ENCODE data around the gene ABHD12B. TPM values are rescaled to one million over a fixed set of nuclear protein-coding genes. Genes with fewer than 3 reads are reported as not detected.

Gene ABHD12B
- total and polyA plus RNA-seq, 2 of the 13 experiments (the other 11 are each of a cell fraction or from before 2014, with no cell fraction given) = not detected

- 35% methylated on average over 3 of the region's 3 CpGs for WGBS (ENCODE audit: low lambda C conversion rate)
- H3K9me3 ChIP-seq (ENCODE audit: low read length) = no peaks in the 10 kb centered on the region
- H3K4me2 ChIP-seq (ENCODE audit: low read depth, low read length) = no peak overlapping the region
- in situ Hi-C loops (cut with HindIII; ENCODE audit: extremely low pct_ligation_motif_present, low pct_unique_long_range_greater_than_20kb) = no loop called here
- H3K9ac ChIP-seq (ENCODE audit: insufficient read depth, low read depth, low read length) = no peak overlapping the region
- H2AFZ ChIP-seq (ENCODE audit: low read length) = no peak overlapping the region
- no peaks in the 10 kb centered on the region for H3K27me3 ChIP-seq (ENCODE audit: control insufficient read depth in 1 of 2, insufficient read depth in 2 of 2, low read length in 2 of 2)
- H3K79me2 ChIP-seq (ENCODE audit: insufficient read depth, low read length) = no peaks in the 10 kb centered on the region
- no TSS peak for BruUV-seq (replicated peaks)
- H3K4me3 ChIP-seq (replicated peaks in 1 of 3; ENCODE audit: insufficient read depth in 1 of 3, low read depth in 2 of 3, low read length in 3 of 3) = no peak overlapping the region
- CTCF ChIA-PET (ENCODE audit: low intra/inter-chr PET ratio, low total read pairs) = no interaction called here
- no peaks in the 10 kb centered on the region for H3K36me3 ChIP-seq (replicated peaks in 1 of 2; ENCODE audit: control insufficient read depth in 1 of 2, insufficient read depth in 2 of 2, low read length in 2 of 2)
- no peak for ATAC-seq
- no peaks in the 10 kb centered on the region for H4K20me1 ChIP-seq (ENCODE audit: insufficient read depth, low read length)
- DNase-seq (ENCODE audit: low spot score) = no peak
- intact Hi-C loops (cut with micrococcal nuclease; ENCODE audit: unreplicated experiment) = no loop called here
- H3K27ac ChIP-seq (ENCODE audit: extremely low read length, insufficient read depth, low read length) = no peak overlapping the region
- no peak for FAIRE-seq
- H3K4me1 ChIP-seq (ENCODE audit: insufficient read depth, low read length) = no peaks in the 10 kb centered on the region
- POLR2A ChIA-PET = no interaction called here
- TF ChIP-seq JUNB (CRISPR knock-in tag; IDR thresholded peaks at IDR 0.05; ENCODE audit: borderline replicate concordance) = no peak
- no peak for TF ChIP-seq SAP130 (CRISPR knock-in tag; IDR thresholded peaks at IDR 0.05; ENCODE audit: low read depth)
- no peak for TF ChIP-seq NR0B2 (CRISPR knock-in tag; IDR thresholded peaks at IDR 0.05)
- TF ChIP-seq SNRNP70 (IDR thresholded peaks at IDR 0.05; ENCODE audit: low read depth, low read length) = no peak
- no peak for TF ChIP-seq MNT (IDR thresholded peaks at IDR 0.05)
- no peak for TF ChIP-seq ZNF781 (CRISPR knock-in tag; IDR thresholded peaks at IDR 0.05; ENCODE audit: borderline replicate concordance, not compliant biosample characterization)
- TF ChIP-seq ZNF335 (CRISPR knock-in tag; IDR thresholded peaks at IDR 0.05) = no peak
Observed at GRCh38 chr14:50845166-50845565, 26.7 kb upstream of the ABHD12B start.
